Activated naive CD8-positive, alpha-beta T cell treated with anti-CD3 and anti-CD28 coated beads for 36 hours (primary cell): ENCODE results near the gene OR2A14. TPM values are rescaled to one million over a fixed set of nuclear protein-coding genes. Genes with fewer than 3 reads are reported as not detected.

Experiments
- total RNA-seq, 2 experiments: library from RNA; stranded (reverse); gene quantifications; one replicate each; pipeline ENCODE4 v1.2.3, GENCODE V29; 2021

The OR2A14 gene
- total RNA-seq, 2 experiments from 2014 or later: not detected

Other genes starting within 250 kb of the OR2A14 start
- 1 to 10 TPM; 8.6 to 9.0 TPM for gene TCAF1, start 221.0 kb upstream of the OR2A14 start, total RNA-seq
- gene OR2F2, start 187.9 kb upstream of the OR2A14 start, total RNA-seq: not detected
- not detected for gene OR2F1, start 168.3 kb upstream of the OR2A14 start, total RNA-seq
- not detected for gene OR6B1, start 122.9 kb upstream of the OR2A14 start, total RNA-seq
- gene OR2A5, start 74.2 kb upstream of the OR2A14 start, total RNA-seq: not detected
- gene OR2A25, start 53.4 kb upstream of the OR2A14 start, total RNA-seq: not detected
- gene OR2A12, start 36.9 kb upstream of the OR2A14 start, total RNA-seq: not detected
- not detected for gene OR2A2, start 13.6 kb upstream of the OR2A14 start, total RNA-seq
- 1 to 10 TPM in 1 of 2 experiments, under 1 TPM in 1; 0.90 to 1.8 TPM for gene CTAGE4, start 60.3 kb downstream of the OR2A14 start, total RNA-seq
- 1 to 10 TPM; 6.7 to 6.8 TPM for gene ARHGEF35, start 72.7 kb downstream of the OR2A14 start, total RNA-seq
- gene OR2A42, start 116.4 kb downstream of the OR2A14 start, total RNA-seq: not detected
- gene OR2A7, start 141.6 kb downstream of the OR2A14 start, total RNA-seq: 1 to 10 TPM; 1.3 to 1.4 TPM
- gene CTAGE8, start 146.1 kb downstream of the OR2A14 start, total RNA-seq: 1 to 10 TPM in 1 of 2 experiments, not detected in 1; 1.9 TPM
- not detected for gene OR2A1, start 189.2 kb downstream of the OR2A14 start, total RNA-seq
- 10 to 100 TPM; 10.9 to 13.3 TPM for gene ARHGEF5, start 232.2 kb downstream of the OR2A14 start, total RNA-seq